Spleen (tissue), 11 donors: ENCODE measurements around the gene ZNF22. TPM values are rescaled to one million over a fixed set of nuclear protein-coding genes. Genes with fewer than 3 reads are reported as not detected.
A peak's percentile ranks its signal among the peaks of the same experiment; 100 is the strongest.

Experiments
- DNase-seq: peaks from one replicate; pipeline ENCODE4 v3.0.0-alpha.2; 2020
- H3K27ac ChIP-seq, 8 donors: fragments of 200-600 bp; sonication (generic) in 7 of 8; 1 replicate in 4 of 8; 2 replicates in 4 of 8; pipeline versions ENCODE4 v1.5.0 to v1.8.0; 2016 to 2021; ENCODE audit warnings: inconsistent platforms in 4 of 8, mild to moderate bottlenecking in 4 of 8, moderate library complexity in 1 of 8
- H3K27me3 ChIP-seq, 7 donors: fragments of 200-600 bp; sonication (generic) in 6 of 7; replicated peaks in 1 of 7; 1 replicate in 4 of 7; 2 replicates in 3 of 7; pipeline versions ENCODE4 v1.5.0 to v1.8.0; 2016 to 2021; ENCODE audit warnings: inconsistent platforms in 3 of 7, mild to moderate bottlenecking in 1 of 7
- H3K36me3 ChIP-seq, 6 donors: fragments of 200-600 bp; sonication (generic) in 5 of 6; 1 replicate in 4 of 6; 2 replicates in 2 of 6; pipeline versions ENCODE4 v1.5.0 to v1.8.0; 2016 to 2021; ENCODE audit warnings: inconsistent platforms in 2 of 6
- H3K4me1 ChIP-seq, 6 donors: fragments of 200-600 bp; sonication (generic) in 5 of 6; 1 replicate in 3 of 6; 2 replicates in 3 of 6; pipeline versions ENCODE4 v1.5.0 to v1.8.0; 2016 to 2021; ENCODE audit warnings: inconsistent platforms in 3 of 6
- H3K4me3 ChIP-seq, 8 donors: fragments of 200-600 bp; sonication (generic) in 7 of 8; 1 replicate in 4 of 8; 2 replicates in 4 of 8; pipeline versions ENCODE4 v1.5.0 to v1.8.0; 2016 to 2021; ENCODE audit warnings: inconsistent platforms in 4 of 8, mild to moderate bottlenecking in 4 of 8, moderate library complexity in 2 of 8
- H3K9me3 ChIP-seq, 8 donors: fragments of 200-600 bp; sonication (generic) in 7 of 8; 1 replicate in 4 of 8; 2 replicates in 4 of 8; pipeline versions ENCODE4 v1.5.0 to v1.8.0; 2016 to 2021; ENCODE audit warnings: inconsistent platforms in 4 of 8
- CTCF ChIP-seq, 11 experiments: fragments of 200-600 bp in 7 of 11; fragments of 450-650 bp in 4 of 11; sonication (generic) in 4 of 11; IDR thresholded peaks in 8 of 11; conservative IDR thresholded peaks in 3 of 11; 1 replicate in 7 of 11; 2 replicates in 4 of 11; pipeline versions ENCODE4 v1.4.0 to v1.8.0; 2016 to 2021; ENCODE audit warnings: antibody characterized with exemption in 11 of 11, inconsistent platforms in 4 of 11, mild to moderate bottlenecking in 1 of 11
- POLR2A ChIP-seq, 3 donors: fragments of 450-650 bp; IDR thresholded peaks; one replicate each; pipeline ENCODE4 v1.5.1; 2017; ENCODE audit warnings: antibody characterized with exemption in 3 of 3, mild to moderate bottlenecking in 1 of 3
- POLR2AphosphoS5 ChIP-seq, 3 donors: sonication (generic); formaldehyde crosslinking; IDR thresholded peaks; one replicate each; pipeline ENCODE4 v1.5.1; 2017; ENCODE audit warnings: antibody characterized with exemption in 3 of 3
- WGBS, 5 donors: extraction: QIAGEN DNeasy Blood & Tissue Kit in 3 of 5; methylation state at CpG; one replicate each; pipeline versions ENCODE4 v1.1.5 to v1.1.7; 2013 to 2018; 5-methylcytosine and 5-hydroxymethylcytosine counted together
- intact Hi-C: fragments of 100-400 bp; cut with DNase I; formaldehyde crosslinking; loops from one replicate; pipeline ENCODE4 v1.15.0; 2023; ENCODE audit warnings: low total_unique reads
- polyA plus RNA-seq, 3 donors: library from polyadenylated mRNA; stranded (reverse); fragments of 200-250 nt; gene quantifications; one replicate each; pipeline ENCODE4 v1.2.1, GENCODE V29; 2013
- total RNA-seq, 7 donors: library from RNA; depleted of rRNA in 3 of 7; stranded (reverse); fragments of >200 nt in 3 of 7; fragmentation: NEBNext Ultra II Directional in 4 of 7; extraction: Animal tissue kit (Norgen Biotek cat#: 25700) in 4 of 7; gene quantifications; one replicate each; pipeline versions ENCODE4 v1.1.0 to v1.2.1, GENCODE V29; 2016 to 2021
- donor health status: healthy with polysubstance abuse.
- donor health status: DM: no; HTN: no; CAD: no; lungs with moderate emphysema.
- donor health status: DM: no; HTN: no; CAD: no.
- donor health status: Bipolar disorder and iron deficiency.
- donor health status: healthy.
- donor health status: DM: no; HTN: no; CAD: no.
- donor health status: DM: yes; HTN: yes; CAD: no.

ZNF22 gene
- total and polyA plus RNA-seq, 10 donors, result 22.7 to 33.6 (median 26.0) TPM

- no peak overlapping the region for H3K4me3 ChIP-seq
- peak; percentile 11 for DNase-seq
- peaks cover 0 to 4% (median 0%) of the 10 kb centered on the region in 8 donors for H3K9me3 ChIP-seq
- peaks cover 17 to 53% (median 30%) of the 10 kb centered on the region in 6 donors for H3K4me1 ChIP-seq
- peaks cover 0 to 32% (median 3%) of the 10 kb centered on the region in 6 donors for H3K36me3 ChIP-seq
- 88 to 93% (median 92%) methylated on average over 4 of the region's 4 CpGs for WGBS, 5 donors
- H3K27me3 ChIP-seq, result no peaks in the 10 kb centered on the region
- TF ChIP-seq CTCF (IDR thresholded peaks at IDR 0.05 in 8 of 11, conservative IDR thresholded peaks at IDR 0.05 in 3 of 11) (no peak), POLR2A (IDR thresholded peaks at IDR 0.05) (no peak), POLR2AphosphoS5 (IDR thresholded peaks at IDR 0.05) (no peak)
- no peak overlapping the region for H3K27ac ChIP-seq
- intact Hi-C loops, result no loop called here
Observed at GRCh38 chr10:44956717-44957706, 43.7 kb upstream of the ZNF22 start.

- intact Hi-C loops, result no loop called here
- peak overlapping the region; percentile 72 to 89 (median 76) for H3K4me3 ChIP-seq
Observed at GRCh38 chr10:44958196-44958897, 42.4 kb upstream of the ZNF22 start.

GRCh38 chr10:44958898-44959246 is 41.9 kb upstream of the ZNF22 start:
- H3K36me3 ChIP-seq, result peaks cover 0 to 24% (median 3%) of the 10 kb centered on the region in 6 donors
- no peak for DNase-seq
- H3K4me3 ChIP-seq, result peak overlapping the region; percentile 72 to 89 (median 76)
- H3K4me1 ChIP-seq, result peaks cover 21 to 65% (median 47%) of the 10 kb centered on the region in 6 donors
- intact Hi-C loops, result no loop called here
- peaks cover 0 to 4% (median 0%) of the 10 kb centered on the region in 8 donors for H3K9me3 ChIP-seq
- peak overlapping the region; percentile 76 to 93 (median 90) for H3K27ac ChIP-seq
- no peaks in the 10 kb centered on the region for H3K27me3 ChIP-seq
- TF ChIP-seq CTCF (IDR thresholded peaks at IDR 0.05 in 8 of 11, conservative IDR thresholded peaks at IDR 0.05 in 3 of 11) (no peak), POLR2AphosphoS5 (IDR thresholded peaks at IDR 0.05) (no peak), POLR2A (IDR thresholded peaks at IDR 0.05) (no peak)
- WGBS, 5 donors, result 6 to 8% (median 7%) methylated on average over 6 of the region's 6 CpGs

More at GRCh38 chr10:44958196-44958897, 42.4 kb upstream of the ZNF22 start:
- DNase-seq, result peak; percentile 25
- 50 to 73% (median 63%) methylated on average over 5 of the region's 5 CpGs for WGBS, 5 donors
- peaks cover 0 to 26% (median 3%) of the 10 kb centered on the region in 6 donors for H3K36me3 ChIP-seq
- H3K9me3 ChIP-seq, result peaks cover 0 to 4% (median 0%) of the 10 kb centered on the region in 8 donors
- no peak for TF ChIP-seq CTCF (IDR thresholded peaks at IDR 0.05 in 8 of 11, conservative IDR thresholded peaks at IDR 0.05 in 3 of 11)
- TF ChIP-seq POLR2A (IDR thresholded peaks at IDR 0.05), result no peak
- no peak for TF ChIP-seq POLR2AphosphoS5 (IDR thresholded peaks at IDR 0.05)
- H3K27ac ChIP-seq, result peak overlapping the region in 7 of 8 donors; percentile 85 to 93 (median 90)
- H3K4me1 ChIP-seq, result peaks cover 21 to 61% (median 42%) of the 10 kb centered on the region in 6 donors
- no peaks in the 10 kb centered on the region for H3K27me3 ChIP-seq
